Activated CD4-positive, alpha-beta memory T cell treated with anti-CD3 and anti-CD28 coated beads for 36 hours (primary cell): Measurements from ENCODE around the gene FOXM1. TPM values are rescaled to one million over a fixed set of nuclear protein-coding genes. Genes with fewer than 3 reads are reported as not detected.

ENCODE experiments used
- CTCF ChIA-PET: fragments of 350-600 bp; sonication (Branson Sonifier 250); formaldehyde crosslinking; loops from one replicate; lab custom pipeline; 2021; ENCODE audit warnings: antibody characterized with exemption, inconsistent platforms; lab: Charles Lee
- POLR2A ChIA-PET: fragments of 350-600 bp; sonication (Branson Sonifier 250); formaldehyde crosslinking; loops from one replicate; lab custom pipeline; 2021; ENCODE audit warnings: antibody characterized with exemption; lab: Charles Lee
- DNase-seq: peaks from one replicate; pipeline ENCODE4 v3.0.0-alpha.2; 2020
- H3K27ac Mint-ChIP-seq: one replicate; pipeline ENCODE4 v1.8.0; 2021; ENCODE audit warnings: mixed read lengths
- H3K27me3 Mint-ChIP-seq: one replicate; pipeline ENCODE4 v1.8.0; 2021; ENCODE audit warnings: mixed read lengths
- H3K36me3 Mint-ChIP-seq: one replicate; pipeline ENCODE4 v1.8.0; 2021; ENCODE audit warnings: mixed read lengths
- H3K4me1 Mint-ChIP-seq: one replicate; pipeline ENCODE4 v1.8.0; 2021; ENCODE audit warnings: low read depth, mixed read lengths
- H3K4me3 Mint-ChIP-seq: one replicate; pipeline ENCODE4 v1.8.0; 2021; ENCODE audit warnings: mild to moderate bottlenecking, mixed read lengths
- H3K9me3 Mint-ChIP-seq: one replicate; pipeline ENCODE4 v1.8.0; 2021; ENCODE audit warnings: mixed read lengths
- intact Hi-C: fragments of 100-400 bp; cut with micrococcal nuclease; formaldehyde crosslinking; loops from one replicate; pipeline ENCODE4 v1.15.1; 2023
- total RNA-seq, 2 experiments: library from RNA; stranded (reverse); gene quantifications; one replicate each; pipeline ENCODE4 v1.2.3, GENCODE V29; 2021

Gene FOXM1
- total RNA-seq, 2 experiments from 2014 or later: 79.3 to 80.0 TPM

DNA sequence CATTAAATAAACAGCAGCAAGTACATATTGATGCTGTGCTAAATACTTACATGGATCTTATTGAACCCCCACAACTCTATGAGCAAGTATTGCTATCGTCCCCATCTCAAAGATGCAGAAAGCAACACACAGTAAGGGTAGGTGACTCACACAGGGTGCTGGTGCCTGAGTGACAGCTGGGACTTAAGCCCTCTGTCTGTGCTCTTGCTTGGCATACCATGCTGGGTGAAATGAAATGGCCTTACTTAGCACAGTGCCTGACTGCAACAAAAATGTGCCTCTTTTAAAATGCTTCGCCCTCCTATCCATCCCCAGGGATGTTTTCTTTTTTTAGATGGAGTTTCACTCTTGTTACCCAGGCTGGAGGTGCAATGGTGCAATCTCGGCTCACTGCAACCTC lies 20.9 kb downstream of the FOXM1 start:
- no peaks in the 10 kb centered on the region for H3K4me1 Mint-ChIP-seq
- DNase-seq: no peak
- H3K9me3 Mint-ChIP-seq: no peaks in the 10 kb centered on the region
- CTCF ChIA-PET: interaction anchor here (1.0 kb wide), 1 partner anchor 88 kb away, joined by 4 read pairs; no protein-coding TSS in a partner anchor
- H3K4me3 Mint-ChIP-seq: no peak overlapping the region
- peaks cover 17% of the 10 kb centered on the region for H3K36me3 Mint-ChIP-seq
- POLR2A ChIA-PET: no interaction called here
- intact Hi-C loops: no loop called here
- no peaks in the 10 kb centered on the region for H3K27me3 Mint-ChIP-seq
- H3K27ac Mint-ChIP-seq: no peak overlapping the region

DNA sequence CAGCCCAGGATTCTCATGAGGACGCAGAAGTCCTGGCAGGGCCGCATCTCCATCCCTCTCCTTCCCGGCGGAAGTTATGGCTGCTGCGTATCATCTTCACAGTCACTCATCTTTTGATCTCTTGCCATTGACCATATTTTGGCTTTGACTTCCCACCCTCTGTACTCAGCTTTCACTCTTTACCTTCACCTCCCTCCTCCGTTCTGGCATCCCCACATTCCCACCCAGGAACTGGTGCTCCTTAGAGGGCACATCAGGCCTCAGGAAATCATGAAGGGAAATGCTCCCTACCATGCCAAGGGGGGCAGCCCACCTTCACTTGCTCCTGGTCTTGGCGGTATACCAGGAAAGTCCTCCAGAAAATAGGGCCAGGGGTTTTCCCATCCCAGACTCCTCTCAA lies 21.4 kb downstream of the FOXM1 start:
- ChIA-PET CTCF (interaction anchor here (1.0 kb wide), 1 partner anchor 89 kb away, joined by 4 read pairs; no protein-coding TSS in a partner anchor), POLR2A (no interaction called here)
- Mint-ChIP-seq H3K27me3 (no peaks in the 10 kb centered on the region), H3K9me3 (no peaks in the 10 kb centered on the region), H3K4me1 (no peaks in the 10 kb centered on the region), H3K4me3 (no peak overlapping the region), H3K36me3 (peaks cover 16% of the 10 kb centered on the region), H3K27ac (no peak overlapping the region)
- intact Hi-C loops: no loop called here
- no peak for DNase-seq

DNA sequence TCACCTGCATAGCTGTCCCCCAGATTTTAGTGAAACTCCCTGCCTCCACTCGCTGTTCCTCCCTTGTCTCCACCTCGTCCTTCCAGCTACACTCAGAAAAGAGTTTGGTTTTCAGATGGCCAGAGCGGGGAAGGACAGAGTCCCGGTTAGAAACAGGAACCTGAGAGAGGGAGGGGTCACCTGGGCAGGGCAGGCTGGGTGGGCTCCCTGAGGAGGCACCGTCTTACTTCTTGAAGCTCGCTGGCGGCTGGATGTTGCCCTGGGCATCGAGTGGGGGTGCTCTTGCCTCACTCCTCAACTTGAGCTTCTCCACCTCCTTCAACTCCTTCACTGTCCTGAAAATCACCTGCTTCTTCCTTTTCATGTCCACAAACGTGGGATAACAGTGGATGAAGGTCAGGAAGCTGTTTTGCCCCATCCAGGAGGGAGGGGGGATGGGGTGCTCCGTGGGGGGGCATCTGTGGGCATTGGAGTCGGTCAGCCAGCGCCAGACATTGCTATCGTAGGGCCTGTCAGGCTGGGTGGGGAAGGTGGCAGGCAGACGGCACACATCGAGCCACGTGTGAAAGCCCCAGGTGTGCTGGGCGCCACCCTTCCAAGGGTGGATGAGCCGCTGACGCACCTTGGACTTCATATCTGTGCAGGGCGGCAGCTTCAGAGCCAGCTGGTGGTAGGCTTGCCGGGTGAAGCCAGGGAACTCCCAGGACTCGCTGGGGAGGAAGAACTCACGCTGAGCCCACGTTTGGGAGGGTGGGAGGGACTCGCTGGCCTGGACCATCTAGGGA lies 22.1 kb downstream of the FOXM1 start:
- no peak overlapping the region for H3K27ac Mint-ChIP-seq
- ChIA-PET POLR2A (interaction anchor here (1.5 kb wide), 1 partner anchor 9 kb away, joined by 4 read pairs; no protein-coding TSS in a partner anchor), CTCF (interaction anchor here (0.7 to 1.9 kb wide), 12 partner anchors 10 to 187 kb away, joined by 3 to 40 read pairs (median 4); partner anchors contain the start of gene TULP3)
- no peak for DNase-seq
- no peaks in the 10 kb centered on the region for H3K27me3 Mint-ChIP-seq
- H3K36me3 Mint-ChIP-seq: peaks cover 12% of the 10 kb centered on the region
- no peaks in the 10 kb centered on the region for H3K4me1 Mint-ChIP-seq
- intact Hi-C loops: no loop called here
- H3K4me3 Mint-ChIP-seq: no peak overlapping the region
- H3K9me3 Mint-ChIP-seq: no peaks in the 10 kb centered on the region

DNA sequence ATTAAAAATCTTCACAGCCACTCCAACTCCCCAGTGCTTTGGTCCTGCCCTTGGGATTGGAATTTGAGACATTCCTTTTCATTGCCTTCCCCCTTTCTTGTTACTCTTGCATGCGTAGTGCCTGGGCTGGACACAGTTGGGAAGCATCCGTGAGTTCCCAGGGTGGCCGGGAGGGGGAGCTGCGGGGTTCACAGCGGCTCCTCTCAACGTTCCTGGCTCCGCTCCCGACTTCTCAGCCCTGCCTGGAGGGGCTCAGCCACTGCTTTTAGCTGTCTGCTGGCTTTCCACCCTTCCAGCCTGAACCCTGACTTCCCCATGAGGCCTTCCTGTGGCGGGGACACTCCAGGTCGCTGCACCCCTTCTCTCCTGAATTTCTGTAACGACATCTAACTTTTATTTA lies 23.3 kb downstream of the FOXM1 start:
- Mint-ChIP-seq H3K4me3 (no peak overlapping the region), H3K27ac (no peak overlapping the region), H3K9me3 (no peaks in the 10 kb centered on the region), H3K36me3 (peaks cover 7% of the 10 kb centered on the region), H3K4me1 (no peaks in the 10 kb centered on the region), H3K27me3 (no peaks in the 10 kb centered on the region)
- POLR2A ChIA-PET: interaction anchor here (1.5 kb wide), 1 partner anchor 10 kb away, joined by 4 read pairs; no protein-coding TSS in a partner anchor
- CTCF ChIA-PET: interaction anchor here (0.6 to 2.6 kb wide), 17 partner anchors 8 to 885 kb away, joined by 3 to 40 read pairs (median 4); partner anchors contain the start of genes FOXM1, RHNO1 and TULP3
- DNase-seq: peak; percentile 68
- intact Hi-C loops: loop anchor here (2.0 kb wide), 1 partner anchor 187 kb away; no protein-coding TSS in a partner anchor

DNA sequence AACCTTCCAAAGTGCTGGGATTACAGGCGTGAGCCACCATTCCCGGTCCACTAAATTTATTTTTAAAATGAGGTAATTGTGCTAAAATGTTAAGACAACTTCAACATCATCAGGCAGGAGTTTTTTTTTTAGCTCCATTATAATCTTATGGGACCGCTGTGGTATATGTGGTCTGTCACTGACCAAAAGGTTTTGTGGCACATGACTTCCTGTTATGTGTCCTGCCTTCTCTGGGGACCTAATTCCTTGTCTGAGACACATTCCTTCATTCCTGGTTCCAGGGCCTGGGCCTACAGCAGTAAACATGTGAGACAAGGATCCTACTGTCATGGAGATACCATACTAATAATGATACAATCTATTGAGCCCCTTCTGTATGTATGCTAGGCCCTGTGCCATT lies 25.0 kb downstream of the FOXM1 start:
- CTCF ChIA-PET: interaction anchor here (1.7 to 2.6 kb wide), 2 partner anchors 92 to 182 kb away, joined by 5 to 11 read pairs; no protein-coding TSS in a partner anchor
- POLR2A ChIA-PET: no interaction called here
- H3K27me3 Mint-ChIP-seq: no peaks in the 10 kb centered on the region
- no peak overlapping the region for H3K27ac Mint-ChIP-seq
- H3K4me1 Mint-ChIP-seq: no peaks in the 10 kb centered on the region
- no peak overlapping the region for H3K4me3 Mint-ChIP-seq
- DNase-seq: no peak
- peaks cover 8% of the 10 kb centered on the region for H3K36me3 Mint-ChIP-seq
- intact Hi-C loops: loop anchor here (2.0 kb wide), 1 partner anchor 189 kb away; no protein-coding TSS in a partner anchor
- no peaks in the 10 kb centered on the region for H3K9me3 Mint-ChIP-seq

DNA sequence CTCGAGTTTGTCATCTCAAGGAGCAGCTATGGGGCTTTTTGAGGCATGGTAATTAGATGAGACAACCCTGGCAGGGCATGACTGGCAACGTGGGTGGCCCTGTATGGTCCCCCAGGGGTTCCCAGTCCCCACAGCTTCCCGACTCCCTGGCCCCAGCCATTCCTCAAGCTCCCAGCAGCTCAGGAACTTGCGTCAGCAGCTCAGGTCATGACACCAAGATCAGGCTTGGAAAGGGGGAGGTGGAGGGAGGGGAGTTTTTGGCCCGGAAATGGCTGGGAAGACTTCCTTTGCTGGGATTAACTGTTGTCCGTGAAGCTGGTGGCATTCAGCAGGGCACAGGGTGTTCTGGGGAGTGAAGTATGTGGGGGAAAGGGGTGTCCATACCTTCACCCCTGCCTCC lies 31.7 kb downstream of the FOXM1 start:
- no peak overlapping the region for H3K4me3 Mint-ChIP-seq
- intact Hi-C loops: loop anchor here (5.0 kb wide), 1 partner anchor 187 kb away; no protein-coding TSS in a partner anchor
- POLR2A ChIA-PET: no interaction called here
- no peaks in the 10 kb centered on the region for H3K9me3 Mint-ChIP-seq
- CTCF ChIA-PET: interaction anchor here (0.5 to 3.9 kb wide), 10 partner anchors 8 to 451 kb away, joined by 3 to 20 read pairs (median 3); partner anchors contain the start of genes FOXM1, RHNO1 and TULP3
- no peaks in the 10 kb centered on the region for H3K4me1 Mint-ChIP-seq
- DNase-seq: no peak
- H3K27ac Mint-ChIP-seq: no peak overlapping the region
- no peaks in the 10 kb centered on the region for H3K27me3 Mint-ChIP-seq
- peaks cover 17% of the 10 kb centered on the region for H3K36me3 Mint-ChIP-seq

DNA sequence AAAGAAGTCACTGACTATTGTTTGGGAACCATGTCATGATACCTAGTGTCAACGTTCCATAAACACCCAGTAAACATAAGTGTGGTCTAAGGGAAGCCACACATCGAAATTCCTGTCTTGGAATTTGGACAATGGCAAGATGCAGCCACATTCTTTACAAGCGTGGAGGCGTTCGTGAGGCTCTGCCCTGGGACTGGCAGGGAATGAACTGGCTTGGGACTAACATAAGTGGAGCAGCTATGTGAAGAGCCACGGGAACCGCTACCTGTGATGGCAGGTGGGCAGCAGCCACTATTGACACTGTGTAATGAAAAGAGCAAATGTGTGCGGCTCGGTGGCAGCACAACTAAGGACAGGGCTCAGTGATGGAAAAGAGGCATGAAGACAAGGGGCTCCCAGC lies 32.2 kb downstream of the FOXM1 start:
- POLR2A ChIA-PET: no interaction called here
- Mint-ChIP-seq H3K4me1 (no peaks in the 10 kb centered on the region), H3K27ac (no peak overlapping the region), H3K9me3 (no peaks in the 10 kb centered on the region), H3K36me3 (peaks cover 17% of the 10 kb centered on the region), H3K4me3 (no peak overlapping the region), H3K27me3 (no peaks in the 10 kb centered on the region)
- CTCF ChIA-PET: interaction anchor here (0.5 to 3.9 kb wide), 8 partner anchors 8 to 451 kb away, joined by 3 to 20 read pairs (median 4); partner anchors contain the start of gene TULP3
- no peak for DNase-seq
- intact Hi-C loops: loop anchor here (5.0 kb wide), 1 partner anchor 188 kb away; no protein-coding TSS in a partner anchor

DNA sequence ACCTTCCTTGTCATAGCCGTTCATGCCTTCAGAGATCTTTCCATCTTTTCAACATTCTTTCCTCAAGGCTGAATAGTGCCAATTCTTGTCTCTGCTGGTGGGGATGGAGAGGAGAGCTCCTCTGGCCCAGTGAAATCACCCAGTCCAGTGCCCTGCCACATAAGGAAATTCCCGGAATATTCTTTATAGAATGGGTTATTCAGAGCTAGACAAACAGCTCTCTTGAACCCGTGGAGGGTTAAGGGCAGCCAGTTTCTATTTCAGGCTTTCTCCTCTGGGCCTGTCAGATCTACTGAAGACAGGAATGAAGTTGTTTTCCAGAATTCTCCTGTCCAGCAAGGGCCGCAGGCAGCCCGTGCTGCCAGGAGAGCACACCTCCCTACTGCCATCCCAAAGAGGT lies 34.0 kb downstream of the FOXM1 start:
- no peaks in the 10 kb centered on the region for H3K9me3 Mint-ChIP-seq
- H3K27me3 Mint-ChIP-seq: no peaks in the 10 kb centered on the region
- peaks cover 23% of the 10 kb centered on the region for H3K36me3 Mint-ChIP-seq
- H3K4me3 Mint-ChIP-seq: no peak overlapping the region
- no peaks in the 10 kb centered on the region for H3K4me1 Mint-ChIP-seq
- ChIA-PET CTCF (interaction anchor here (1.3 kb wide), 1 partner anchor 11 kb away, joined by 5 read pairs; no protein-coding TSS in a partner anchor), POLR2A (no interaction called here)
- intact Hi-C loops: no loop called here
- no peak for DNase-seq
- no peak overlapping the region for H3K27ac Mint-ChIP-seq

DNA sequence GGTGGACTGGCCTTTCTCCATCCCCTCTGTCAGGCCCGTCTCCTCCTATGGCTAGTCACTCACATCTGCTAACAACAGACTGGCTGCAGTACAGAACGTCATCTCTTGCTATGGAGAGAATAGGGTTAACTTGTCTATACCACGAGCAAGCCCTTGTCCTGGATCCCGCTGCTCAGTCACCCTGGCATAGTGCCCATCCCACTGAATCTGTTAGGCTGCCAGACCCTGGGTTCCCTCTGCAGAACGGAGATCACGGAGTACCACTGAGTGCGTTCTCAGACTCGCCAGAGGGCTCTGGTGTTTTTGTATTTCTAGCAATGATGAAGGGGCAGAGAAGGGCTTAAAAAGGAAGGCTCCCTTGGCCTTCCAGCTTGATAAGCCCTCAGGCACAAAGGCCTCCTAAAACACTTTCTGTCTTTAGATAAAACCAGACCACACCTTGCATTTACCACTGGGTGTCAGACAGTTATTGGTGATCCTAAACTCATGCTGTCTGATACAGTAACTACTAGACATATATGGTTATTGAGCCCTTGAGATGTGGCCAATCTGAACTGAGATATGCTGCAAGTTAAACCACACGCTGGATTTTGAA lies 35.8 kb downstream of the FOXM1 start:
- no peak overlapping the region for H3K4me3 Mint-ChIP-seq
- DNase-seq: no peak
- H3K9me3 Mint-ChIP-seq: no peaks in the 10 kb centered on the region
- no peak overlapping the region for H3K27ac Mint-ChIP-seq
- intact Hi-C loops: no loop called here
- H3K27me3 Mint-ChIP-seq: no peaks in the 10 kb centered on the region
- no peaks in the 10 kb centered on the region for H3K4me1 Mint-ChIP-seq
- ChIA-PET CTCF (no interaction called here), POLR2A (no interaction called here)
- H3K36me3 Mint-ChIP-seq: peaks cover 23% of the 10 kb centered on the region

DNA sequence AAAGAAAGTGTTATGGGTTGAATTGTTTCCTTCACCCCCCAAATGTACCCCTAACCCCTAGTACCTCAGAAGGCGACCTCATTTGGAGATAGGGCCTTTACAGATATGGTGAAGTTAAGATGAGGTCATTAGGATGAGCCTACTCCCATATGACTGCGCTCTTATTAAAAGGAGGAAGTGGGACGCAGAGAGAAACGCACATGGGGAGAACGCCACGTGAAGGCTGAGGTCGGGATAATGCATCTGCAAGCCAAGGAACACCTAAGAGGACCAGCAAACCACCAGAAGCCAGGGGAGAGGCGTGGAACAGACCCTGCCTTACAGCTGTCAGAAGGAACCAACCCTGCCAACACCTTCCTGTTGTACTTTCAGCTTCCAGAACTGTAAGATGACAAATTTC lies 40.4 kb downstream of the FOXM1 start:
- Mint-ChIP-seq H3K4me1 (peaks cover 6% of the 10 kb centered on the region), H3K36me3 (peaks cover 17% of the 10 kb centered on the region), H3K27ac (no peak overlapping the region), H3K9me3 (no peaks in the 10 kb centered on the region), H3K4me3 (no peak overlapping the region), H3K27me3 (no peaks in the 10 kb centered on the region)
- DNase-seq: no peak
- ChIA-PET POLR2A (no interaction called here), CTCF (no interaction called here)
- intact Hi-C loops: no loop called here

DNA sequence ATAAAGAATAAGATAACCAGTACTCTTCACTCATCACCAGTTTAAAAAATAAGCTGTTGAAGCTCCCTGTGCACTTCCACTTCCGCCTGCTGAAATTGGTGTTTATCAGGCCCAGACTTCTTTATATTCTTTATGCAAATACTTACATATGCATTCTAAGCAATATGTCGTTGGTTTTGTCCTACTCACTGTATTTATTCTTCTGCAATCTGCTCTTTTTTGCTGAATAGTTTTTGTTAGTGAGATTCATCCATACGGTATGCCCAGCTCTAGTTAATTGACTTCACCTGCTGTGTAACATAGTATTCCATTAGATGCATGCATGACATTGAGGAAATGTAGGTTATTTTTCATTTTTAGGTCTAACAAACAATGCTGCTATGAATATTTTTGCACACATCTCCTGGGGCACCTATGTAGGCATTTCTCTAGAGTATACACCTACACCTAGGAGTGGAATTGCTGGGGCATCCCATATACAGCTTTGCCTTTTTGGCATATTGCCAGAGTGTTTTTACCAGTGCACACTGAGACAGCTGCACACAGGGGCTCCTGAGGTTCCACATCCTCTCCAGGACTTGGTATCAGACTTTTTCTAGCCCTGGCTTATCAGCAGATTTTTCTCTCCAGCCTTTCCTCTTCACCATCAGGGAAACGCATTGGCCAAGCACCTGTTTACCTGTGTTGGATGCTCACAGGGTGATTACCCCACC lies 41.1 kb downstream of the FOXM1 start:
- intact Hi-C loops: no loop called here
- Mint-ChIP-seq H3K27ac (no peak overlapping the region), H3K4me1 (peaks cover 6% of the 10 kb centered on the region), H3K27me3 (no peaks in the 10 kb centered on the region), H3K4me3 (no peak overlapping the region), H3K9me3 (no peaks in the 10 kb centered on the region), H3K36me3 (peaks cover 21% of the 10 kb centered on the region)
- no peak for DNase-seq
- ChIA-PET POLR2A (no interaction called here), CTCF (no interaction called here)
